ENCODE data around the gene UNG. TPM values are rescaled to one million over a fixed set of nuclear protein-coding genes. Genes with fewer than 3 reads are reported as not detected.
A peak's percentile ranks its signal among the peaks of the same experiment; 100 is the strongest.

Gene UNG
- total RNA-seq, 4 donors from 2014 or later = 6.7 to 29.4 (median 20.9) TPM

- intact Hi-C loops (cut with DNase I; ENCODE audit: low total_unique reads) (no loop called here), in situ Hi-C loops (cut with MboI; ENCODE audit: low pct_ligation_motif_present in 1 of 4, low pct_unique_long_range_greater_than_20kb in 1 of 4, low sequenced_read_pairs in 3 of 4) (loop anchor here in 1 of 4 donors (25.0 kb wide), 1 partner anchor 267 kb away; no protein-coding TSS in a partner anchor)
- no peaks in the 10 kb centered on the region for H3K9me3 ChIP-seq
- no peaks in the 10 kb centered on the region for H3K27me3 ChIP-seq
- no peak overlapping the region for H3K27ac ChIP-seq
- H3K4me3 ChIP-seq = no peak overlapping the region
- WGBS, 2 donors (ENCODE audit: low coverage in 1 of 2) = 87% methylated on average over 4 of the region's 4 CpGs; no CpG with 5 or more reads in 1 of the 2 donors
- H3K4me1 ChIP-seq = peaks cover 14 to 31% (median 16%) of the 10 kb centered on the region in 4 donors
- TF ChIP-seq POLR2A (IDR thresholded peaks at IDR 0.05) (no peak), POLR2AphosphoS5 (IDR thresholded peaks at IDR 0.05) (no peak), EP300 (IDR thresholded peaks at IDR 0.05; ENCODE audit: low read depth) (no peak), CTCF (IDR thresholded peaks at IDR 0.05) (no peak)
- H3K36me3 ChIP-seq = no peaks in the 10 kb centered on the region
- no peak for DNase-seq
Observed at GRCh38 chr12:109120557-109120956, 23.2 kb downstream of the UNG start.

- H3K4me1 ChIP-seq = peaks cover 11 to 31% (median 14%) of the 10 kb centered on the region in 4 donors
Observed at GRCh38 chr12:109121346-109121880, 24.0 kb downstream of the UNG start.

GRCh38 chr12:109124878-109125648 is 27.7 kb downstream of the UNG start:
- H3K27me3 ChIP-seq = no peaks in the 10 kb centered on the region
- H3K4me1 ChIP-seq = peaks cover 4 to 17% (median 8%) of the 10 kb centered on the region in 4 donors
- no peak for TF ChIP-seq POLR2A (IDR thresholded peaks at IDR 0.05)
- TF ChIP-seq POLR2AphosphoS5 (IDR thresholded peaks at IDR 0.05) = no peak
- TF ChIP-seq EP300 (IDR thresholded peaks at IDR 0.05; ENCODE audit: low read depth) = no peak
- TF ChIP-seq CTCF (IDR thresholded peaks at IDR 0.05) = no peak
- in situ Hi-C loops (cut with MboI; ENCODE audit: low pct_ligation_motif_present in 1 of 4, low pct_unique_long_range_greater_than_20kb in 1 of 4, low sequenced_read_pairs in 3 of 4) = loop anchor here in 1 of 4 donors (25.0 kb wide), 1 partner anchor 262 kb away; no protein-coding TSS in a partner anchor
- no peak overlapping the region for H3K4me3 ChIP-seq
- H3K9me3 ChIP-seq = no peaks in the 10 kb centered on the region
- intact Hi-C loops (cut with DNase I; ENCODE audit: low total_unique reads) = no loop called here
- DNase-seq = no peak
- H3K27ac ChIP-seq = peak overlapping the region; percentile 17 to 64 (median 50)
- WGBS, 2 donors (ENCODE audit: low coverage in 1 of 2) = 67 to 70% methylated on average over 5 to 12 of the region's 12 CpGs
- H3K36me3 ChIP-seq = no peaks in the 10 kb centered on the region

More at GRCh38 chr12:109121346-109121880, 24.0 kb downstream of the UNG start:
- 88 to 93% methylated on average over 1 to 3 of the region's 3 CpGs for WGBS, 2 donors (ENCODE audit: low coverage in 1 of 2)
- TF ChIP-seq CTCF (IDR thresholded peaks at IDR 0.05) = no peak
- TF ChIP-seq POLR2AphosphoS5 (IDR thresholded peaks at IDR 0.05) = no peak
- no peak for TF ChIP-seq EP300 (IDR thresholded peaks at IDR 0.05; ENCODE audit: low read depth)
- no peak for TF ChIP-seq POLR2A (IDR thresholded peaks at IDR 0.05)
- no peaks in the 10 kb centered on the region for H3K27me3 ChIP-seq
- no peaks in the 10 kb centered on the region for H3K36me3 ChIP-seq
- intact Hi-C loops (cut with DNase I; ENCODE audit: low total_unique reads) (no loop called here), in situ Hi-C loops (cut with MboI; ENCODE audit: low pct_ligation_motif_present in 1 of 4, low pct_unique_long_range_greater_than_20kb in 1 of 4, low sequenced_read_pairs in 3 of 4) (loop anchor here in 1 of 4 donors (25.0 kb wide), 1 partner anchor 266 kb away; no protein-coding TSS in a partner anchor)
- H3K27ac ChIP-seq = no peak overlapping the region
- H3K9me3 ChIP-seq = no peaks in the 10 kb centered on the region
- DNase-seq = no peak
- no peak overlapping the region for H3K4me3 ChIP-seq

- Histone ChIP-seq H3K9me3 (no peaks in the 10 kb centered on the region), H3K27ac (peak overlapping the region in 3 of 4 donors; percentile 48 to 64 (median 51)), H3K4me1 (peaks cover 4 to 17% (median 8%) of the 10 kb centered on the region in 4 donors), H3K4me3 (no peak overlapping the region), H3K36me3 (no peaks in the 10 kb centered on the region), H3K27me3 (no peaks in the 10 kb centered on the region)
- TF ChIP-seq POLR2A (IDR thresholded peaks at IDR 0.05) (no peak), EP300 (IDR thresholded peaks at IDR 0.05; ENCODE audit: low read depth) (no peak), CTCF (IDR thresholded peaks at IDR 0.05) (no peak), POLR2AphosphoS5 (IDR thresholded peaks at IDR 0.05) (no peak)
- WGBS, 2 donors (ENCODE audit: low coverage in 1 of 2) = 58 to 68% methylated on average over 3 to 7 of the region's 7 CpGs
- intact Hi-C loops (cut with DNase I; ENCODE audit: low total_unique reads) (no loop called here), in situ Hi-C loops (cut with MboI; ENCODE audit: low pct_ligation_motif_present in 1 of 4, low pct_unique_long_range_greater_than_20kb in 1 of 4, low sequenced_read_pairs in 3 of 4) (no loop called here)
- DNase-seq = peak; percentile 50
Observed at GRCh38 chr12:109125791-109126190, 28.4 kb downstream of the UNG start.
